PFSK-1 (cell line): ENCODE data around the gene GNAI3.

Experiments
- FOXP2 ChIP-seq: optimal IDR thresholded peaks from 2 replicates; pipeline ENCODE3; 2011; ENCODE audit warnings: borderline replicate concordance, control low read depth, inconsistent platforms; ENCODE audit not compliant: insufficient read depth; ENCODE audit errors: extremely low read length, extremely low read depth
- POLR2AphosphoS5 ChIP-seq: IDR thresholded peaks from 2 replicates; pipeline ENCODE4 v1.6.1; 2012; ENCODE audit warnings: low read depth, mild to moderate bottlenecking, control low read depth, low read length, moderate library complexity
- SIN3A ChIP-seq: IDR thresholded peaks from 2 replicates; pipeline ENCODE4 v1.6.1; 2012; ENCODE audit warnings: mild to moderate bottlenecking, low read length, moderate library complexity, borderline replicate concordance; ENCODE audit not compliant: insufficient read depth
- TAF1 ChIP-seq: IDR thresholded peaks from 2 replicates; pipeline ENCODE4 v1.6.1; 2012; ENCODE audit warnings: low read length, control low read depth, borderline replicate concordance; ENCODE audit not compliant: insufficient read depth
- TF ChIP-seq, protein P1 (sequence below), 2 experiments: IDR thresholded peaks; 2 replicates each; pipeline versions ENCODE4 v1.6.1 to v1.8.0; 2011 to 2012; ENCODE audit warnings: low read depth in 2 of 2, low read length in 2 of 2, control low read depth in 1 of 2, inconsistent platforms in 1 of 2, mild to moderate bottlenecking in 1 of 2, moderate library complexity in 1 of 2; ENCODE audit not compliant: insufficient read depth in 1 of 2

The GNAI3 gene

DNA sequence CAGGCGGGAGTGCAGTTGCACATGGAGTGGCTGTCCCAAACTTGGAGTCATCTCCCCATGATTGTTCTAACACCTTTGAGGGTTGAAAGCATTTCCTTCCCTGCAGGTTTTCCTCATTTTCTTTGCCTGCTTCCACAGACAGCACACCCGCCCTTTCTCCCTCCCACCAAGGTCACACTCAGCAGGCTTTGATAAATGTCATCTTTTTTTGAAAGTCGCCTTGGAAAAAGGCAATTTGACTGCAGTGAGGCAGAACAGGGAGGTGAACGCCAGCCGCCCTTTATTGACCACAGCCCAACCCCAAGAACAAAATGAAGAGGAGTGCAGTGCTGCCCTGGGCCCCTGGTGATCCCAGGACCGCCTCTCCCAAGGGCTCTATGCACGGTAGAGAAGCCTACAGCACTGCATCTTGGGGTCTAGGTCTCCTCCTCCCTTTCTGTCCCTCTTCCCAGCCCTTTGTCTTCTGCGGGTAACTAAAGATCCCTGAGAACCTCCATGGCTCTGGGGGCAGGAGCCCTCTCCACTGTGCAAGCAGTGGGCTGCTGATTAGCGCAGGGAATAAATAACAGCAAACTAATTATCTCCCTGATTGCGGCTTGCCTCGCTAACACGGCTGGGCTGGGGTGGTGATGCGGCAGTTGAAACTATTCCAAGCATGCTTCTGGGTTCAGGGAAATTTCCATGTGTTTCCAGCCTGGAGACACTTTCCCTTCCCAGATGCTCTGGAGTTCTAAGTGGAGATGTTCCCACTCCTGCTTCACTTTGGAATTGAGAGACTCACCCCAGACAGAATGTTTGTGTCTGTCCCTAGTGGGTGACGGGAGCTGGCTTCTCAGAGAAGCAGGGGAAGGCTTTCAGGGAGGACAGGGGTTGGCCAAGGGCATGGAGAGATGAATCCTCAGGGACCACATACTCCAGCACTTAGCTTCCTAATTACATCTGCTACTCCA lies 27.1 kb upstream of the GNAI3 start:
- no peak for TF ChIP-seq SIN3A

DNA sequence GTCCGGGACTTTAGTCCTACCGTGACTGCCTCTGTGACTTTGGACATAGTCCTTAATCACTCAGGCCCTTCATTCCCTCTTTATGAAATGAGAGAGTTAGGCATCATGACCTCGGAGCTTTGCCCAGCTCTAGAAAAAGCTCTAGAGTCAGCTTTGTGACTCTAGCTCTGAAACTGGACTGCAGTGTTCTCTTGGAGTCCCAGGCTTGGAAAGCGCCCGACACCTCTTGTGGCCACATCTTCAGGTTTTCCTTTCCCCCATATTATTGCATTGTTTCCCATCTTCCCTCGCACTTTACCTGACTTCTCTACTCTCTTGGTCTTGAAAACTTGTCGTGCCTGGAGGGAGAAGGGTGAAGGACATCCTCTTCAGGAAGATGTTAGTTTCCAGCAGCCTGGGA lies 26.4 kb upstream of the GNAI3 start:
- TF ChIP-seq FOXP2 (no peak), SIN3A (no peak), POLR2AphosphoS5 (no peak), TAF1 (no peak)
- TF ChIP-seq, protein P1, sequence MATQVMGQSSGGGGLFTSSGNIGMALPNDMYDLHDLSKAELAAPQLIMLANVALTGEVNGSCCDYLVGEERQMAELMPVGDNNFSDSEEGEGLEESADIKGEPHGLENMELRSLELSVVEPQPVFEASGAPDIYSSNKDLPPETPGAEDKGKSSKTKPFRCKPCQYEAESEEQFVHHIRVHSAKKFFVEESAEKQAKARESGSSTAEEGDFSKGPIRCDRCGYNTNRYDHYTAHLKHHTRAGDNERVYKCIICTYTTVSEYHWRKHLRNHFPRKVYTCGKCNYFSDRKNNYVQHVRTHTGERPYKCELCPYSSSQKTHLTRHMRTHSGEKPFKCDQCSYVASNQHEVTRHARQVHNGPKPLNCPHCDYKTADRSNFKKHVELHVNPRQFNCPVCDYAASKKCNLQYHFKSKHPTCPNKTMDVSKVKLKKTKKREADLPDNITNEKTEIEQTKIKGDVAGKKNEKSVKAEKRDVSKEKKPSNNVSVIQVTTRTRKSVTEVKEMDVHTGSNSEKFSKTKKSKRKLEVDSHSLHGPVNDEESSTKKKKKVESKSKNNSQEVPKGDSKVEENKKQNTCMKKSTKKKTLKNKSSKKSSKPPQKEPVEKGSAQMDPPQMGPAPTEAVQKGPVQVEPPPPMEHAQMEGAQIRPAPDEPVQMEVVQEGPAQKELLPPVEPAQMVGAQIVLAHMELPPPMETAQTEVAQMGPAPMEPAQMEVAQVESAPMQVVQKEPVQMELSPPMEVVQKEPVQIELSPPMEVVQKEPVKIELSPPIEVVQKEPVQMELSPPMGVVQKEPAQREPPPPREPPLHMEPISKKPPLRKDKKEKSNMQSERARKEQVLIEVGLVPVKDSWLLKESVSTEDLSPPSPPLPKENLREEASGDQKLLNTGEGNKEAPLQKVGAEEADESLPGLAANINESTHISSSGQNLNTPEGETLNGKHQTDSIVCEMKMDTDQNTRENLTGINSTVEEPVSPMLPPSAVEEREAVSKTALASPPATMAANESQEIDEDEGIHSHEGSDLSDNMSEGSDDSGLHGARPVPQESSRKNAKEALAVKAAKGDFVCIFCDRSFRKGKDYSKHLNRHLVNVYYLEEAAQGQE (IDR thresholded peaks at IDR 0.05; ENCODE audit: insufficient read depth in 1 of 2, low read depth in 2 of 2, low read length in 2 of 2): no peak

DNA sequence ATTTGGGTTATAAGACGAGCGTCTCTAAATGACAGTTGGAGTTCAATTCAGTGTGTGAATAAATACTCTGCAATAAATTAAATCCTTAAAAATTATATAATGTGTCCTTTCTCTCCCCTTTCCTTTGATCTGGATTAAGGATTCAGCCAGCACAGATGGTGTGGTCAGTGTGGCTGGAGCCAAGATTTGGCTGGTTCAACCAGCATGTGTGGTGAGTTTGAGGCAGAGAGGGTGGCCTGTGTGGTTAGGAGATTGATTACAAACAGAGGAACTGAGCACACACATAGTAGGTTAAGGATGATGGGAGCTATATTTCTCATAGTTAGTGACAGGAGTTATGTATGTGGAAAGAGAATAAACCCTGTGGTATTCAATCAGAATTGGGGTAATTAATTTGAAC lies 24.7 kb upstream of the GNAI3 start:
- TF ChIP-seq TAF1 (no peak), POLR2AphosphoS5 (no peak)
- TF ChIP-seq, protein P1 (IDR thresholded peaks at IDR 0.05; ENCODE audit: insufficient read depth in 1 of 2, low read depth in 2 of 2, low read length in 2 of 2): no peak

DNA sequence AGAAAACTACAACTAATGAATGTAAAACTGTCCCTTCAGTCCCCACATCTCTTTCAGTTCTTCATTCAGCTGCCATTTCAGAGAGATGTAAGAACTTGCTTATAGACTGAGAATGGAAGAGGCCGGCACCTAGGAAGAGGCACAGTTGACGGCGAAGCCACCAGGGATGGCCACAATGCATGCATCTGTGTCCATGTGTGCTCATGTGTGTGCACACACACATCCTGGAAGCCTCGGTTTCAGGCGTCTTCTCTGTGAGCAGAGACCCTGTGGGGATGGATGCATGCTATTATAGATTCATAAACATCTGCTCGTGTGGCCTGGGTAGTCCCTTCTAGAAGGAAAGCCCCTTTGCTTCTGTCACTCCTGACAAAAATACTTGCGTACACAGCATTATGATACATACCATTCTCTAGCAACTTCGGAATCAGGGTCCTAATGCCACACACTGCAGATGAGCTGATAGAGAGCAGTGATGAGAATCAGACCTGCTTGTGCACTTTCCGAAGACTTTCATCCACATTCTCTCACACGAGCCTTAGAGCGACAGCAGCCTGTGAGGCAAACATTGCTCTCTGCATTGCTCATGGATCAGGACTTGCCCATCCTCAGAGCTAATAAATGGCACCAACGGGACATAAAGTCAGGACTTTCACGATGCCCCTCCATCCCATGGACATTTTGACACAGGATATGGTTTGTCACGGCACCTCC lies 21.2 kb upstream of the GNAI3 start:
- TF ChIP-seq, protein P1 (IDR thresholded peaks at IDR 0.05; ENCODE audit: insufficient read depth in 1 of 2, low read depth in 2 of 2, low read length in 2 of 2): no peak
- TF ChIP-seq POLR2AphosphoS5: no peak
- no peak for TF ChIP-seq FOXP2
- no peak for TF ChIP-seq SIN3A
- TF ChIP-seq TAF1: no peak

DNA sequence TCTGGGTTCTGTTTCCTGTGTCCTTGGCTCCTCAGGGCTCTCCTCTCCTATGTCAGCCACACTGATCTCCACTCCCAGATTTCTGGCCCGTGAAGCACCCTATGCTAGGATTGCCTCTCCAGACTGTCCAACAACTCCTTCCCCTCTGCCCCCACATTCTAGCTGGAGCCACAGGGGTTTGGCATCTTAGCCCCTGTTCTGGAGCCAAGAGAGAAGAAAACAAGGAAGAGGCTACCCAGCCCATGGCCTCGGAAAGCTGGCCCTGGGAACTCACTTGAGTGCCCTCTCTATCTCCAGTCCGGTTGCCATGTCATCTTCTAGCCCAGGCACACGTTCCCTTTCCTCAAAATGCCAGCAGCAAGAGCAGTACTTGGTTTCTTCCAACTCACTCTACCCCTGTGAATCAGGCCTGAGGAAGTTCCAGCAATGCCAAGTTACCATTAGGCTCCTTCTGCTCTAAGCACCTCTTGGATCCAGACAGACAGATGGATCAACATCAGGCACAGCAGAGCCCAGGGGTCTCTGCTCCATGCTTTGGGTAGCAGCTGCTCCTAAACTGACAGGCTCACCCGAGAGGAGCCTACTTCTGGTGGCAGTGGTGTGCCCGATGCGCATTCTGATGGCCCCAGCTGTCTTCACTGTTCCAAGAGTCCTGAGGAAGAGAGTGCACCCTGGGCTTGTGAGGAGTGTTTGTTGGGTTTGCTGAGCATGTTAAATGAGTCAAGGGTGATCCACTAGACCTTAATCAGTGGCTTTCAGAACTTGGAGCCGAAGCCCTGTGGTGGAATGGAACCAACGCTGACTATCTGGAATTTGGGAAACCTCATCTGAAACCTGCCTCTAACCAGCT lies 20.3 kb upstream of the GNAI3 start:
- TF ChIP-seq, protein P1 (IDR thresholded peaks at IDR 0.05; ENCODE audit: insufficient read depth in 1 of 2, low read depth in 2 of 2, low read length in 2 of 2): no peak
